SKM-1 (cell line): ENCODE results near the gene CMIP.
"Not testable (repeated sequence)": the region's sequence is repeated elsewhere in the genome, so short reads cannot be mapped to it uniquely, and the experiment has no call there.

Experiments
- DNase-seq: peaks from one replicate; lab custom pipeline; 2025; ENCODE audit not compliant: unreplicated experiment; lab: John Stamatoyannopoulos, UW

The CMIP gene

DNA sequence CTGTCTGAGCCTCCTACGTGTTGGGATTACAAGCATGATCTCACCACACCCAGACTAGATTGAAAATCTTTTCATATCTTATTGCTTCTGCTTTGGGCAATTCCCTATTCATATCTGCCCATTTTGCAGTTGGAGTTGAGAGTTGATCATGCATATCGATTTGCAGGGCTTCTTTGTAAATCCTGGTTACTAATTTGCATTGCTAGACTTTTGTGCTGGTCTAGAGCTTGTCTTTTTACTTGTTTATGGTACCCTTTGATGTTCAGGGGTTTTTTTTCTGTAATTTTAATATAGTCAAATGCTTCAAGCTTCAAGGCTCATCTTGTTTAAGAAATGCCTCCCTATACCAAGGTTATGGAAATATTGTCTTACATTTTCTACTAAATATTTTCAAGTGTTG is 23.5 kb upstream of the CMIP start:
- no peak for DNase-seq

- no peak for DNase-seq
Measured at GRCh38 chr16:81421536-81421935, 23.1 kb upstream of the CMIP start.

DNA sequence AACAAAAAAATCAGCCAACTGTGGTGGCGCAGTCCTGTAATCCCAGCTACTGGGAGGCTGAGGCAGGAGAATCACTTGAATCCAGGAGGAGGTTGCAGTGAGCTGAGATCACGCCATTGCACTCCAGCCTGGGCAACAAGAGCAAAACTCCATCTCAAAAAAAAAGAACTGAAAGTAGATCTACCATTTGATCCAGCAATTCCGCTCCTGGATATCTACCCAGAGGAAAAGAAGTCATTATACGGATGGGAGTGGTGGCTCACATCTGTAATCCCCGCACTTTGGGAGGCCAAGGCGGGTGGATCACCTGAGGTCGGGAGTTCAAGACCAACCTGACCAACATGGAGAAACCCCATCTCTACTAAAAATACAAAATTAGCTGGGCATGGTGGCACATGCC is 22.5 kb upstream of the CMIP start:
- not testable (repeated sequence) for DNase-seq

GRCh38 chr16:81424771-81425170 is 19.8 kb upstream of the CMIP start:
- no peak for DNase-seq

DNA sequence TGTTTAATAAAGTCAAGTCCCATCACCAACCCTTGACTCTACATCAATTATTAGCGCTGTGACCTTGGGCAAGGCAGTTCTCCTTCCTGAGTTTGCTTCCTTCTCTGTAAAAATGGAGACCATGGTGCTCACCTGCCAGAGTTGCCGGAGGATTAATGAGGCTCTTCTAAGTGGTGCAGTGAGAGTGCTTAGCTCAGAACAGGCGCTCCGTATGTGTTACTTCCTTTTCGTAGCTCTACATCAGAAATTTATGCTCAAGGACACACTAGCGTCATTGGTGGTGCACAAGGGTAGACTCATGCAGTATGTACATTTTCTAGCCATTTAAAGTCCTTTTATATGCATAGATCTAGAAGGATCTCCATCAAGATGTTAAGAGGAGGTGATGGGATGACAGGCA is 17.4 kb upstream of the CMIP start:
- no peak for DNase-seq

- DNase-seq: no peak
Measured at GRCh38 chr16:81429045-81429521, 15.5 kb upstream of the CMIP start.

- DNase-seq: peak; percentile 10
Measured at GRCh38 chr16:81431554-81432353, 12.9 kb upstream of the CMIP start.

GRCh38 chr16:81432937-81433557 is 11.6 kb upstream of the CMIP start:
- no peak for DNase-seq

GRCh38 chr16:81435103-81435502 is 9.5 kb upstream of the CMIP start:
- DNase-seq: no peak

DNA sequence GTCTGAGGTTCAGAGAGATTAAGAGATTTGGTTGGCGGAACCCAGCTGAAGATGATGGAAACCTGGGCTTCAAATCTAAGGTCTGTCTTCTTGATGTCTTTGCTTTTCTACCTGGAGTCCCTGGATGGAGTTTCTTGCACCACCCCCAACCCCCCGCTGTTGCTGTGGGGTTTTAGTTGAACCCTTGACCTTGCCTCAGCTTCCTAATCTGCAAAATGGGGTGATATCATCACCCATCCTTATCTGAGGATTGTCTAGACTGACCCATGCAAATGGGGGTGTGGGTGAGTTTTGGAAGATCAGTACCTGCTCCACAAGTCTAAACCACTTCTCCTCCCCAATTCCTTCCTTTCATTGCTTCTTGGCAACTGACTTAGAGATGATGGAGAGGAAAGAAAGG is 9.0 kb upstream of the CMIP start:
- no peak for DNase-seq

DNA sequence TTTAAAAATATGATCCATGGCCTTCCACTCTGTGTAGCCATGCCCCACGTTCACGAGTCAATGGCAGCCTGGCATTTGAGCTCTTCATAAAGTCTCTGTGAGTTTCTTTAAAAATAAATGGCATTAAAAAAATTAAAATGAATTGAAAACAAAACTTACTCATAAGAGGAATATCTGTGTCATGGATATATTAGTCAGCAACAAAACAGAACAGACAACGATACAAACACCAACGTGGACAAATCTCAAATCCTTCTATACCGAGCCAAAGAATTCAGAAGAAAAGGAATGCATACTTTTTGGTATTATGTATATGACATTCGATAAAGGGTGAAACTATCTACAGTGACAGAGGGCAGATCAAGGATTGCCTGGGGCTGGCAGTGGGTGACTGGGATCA is 8.2 kb upstream of the CMIP start:
- DNase-seq: no peak

GRCh38 chr16:81437865-81438264 is 6.7 kb upstream of the CMIP start:
- DNase-seq: no peak

- DNase-seq: no peak
Measured at GRCh38 chr16:81440888-81441761, 3.5 kb upstream of the CMIP start.

DNA sequence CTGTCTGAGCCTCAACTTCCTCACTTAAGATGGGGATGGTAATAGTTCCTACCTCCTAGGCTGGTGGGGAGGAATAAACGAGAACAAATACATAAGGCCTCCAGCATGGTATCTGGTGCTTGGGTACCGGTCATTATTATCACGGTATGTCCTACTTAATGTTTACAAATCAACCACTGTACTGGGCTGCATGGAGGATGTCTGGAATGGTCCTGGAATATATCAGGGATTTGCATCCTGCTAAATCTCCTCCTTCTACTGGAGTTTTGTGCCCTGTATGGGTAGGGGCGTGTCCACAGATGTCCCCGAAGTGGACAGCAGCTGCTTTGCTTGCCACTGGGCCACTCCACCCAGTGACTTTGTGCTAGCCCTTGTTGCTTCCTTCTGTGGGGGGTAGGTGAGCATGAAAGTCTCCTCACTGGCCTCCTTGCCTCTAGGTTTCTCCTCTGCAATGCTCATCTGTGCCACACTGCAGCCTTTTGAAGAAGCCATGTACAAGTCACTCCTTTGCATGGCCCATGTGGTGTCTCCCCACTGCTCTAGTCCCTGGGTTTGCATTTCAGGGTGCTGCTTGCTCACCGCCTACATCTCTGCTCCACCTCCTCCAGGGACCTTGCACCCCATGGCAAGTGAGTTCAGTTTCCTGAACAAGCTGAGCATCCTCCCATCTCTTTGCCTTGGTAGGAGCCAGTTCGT is 2.2 kb upstream of the CMIP start:
- DNase-seq: no peak

DNA sequence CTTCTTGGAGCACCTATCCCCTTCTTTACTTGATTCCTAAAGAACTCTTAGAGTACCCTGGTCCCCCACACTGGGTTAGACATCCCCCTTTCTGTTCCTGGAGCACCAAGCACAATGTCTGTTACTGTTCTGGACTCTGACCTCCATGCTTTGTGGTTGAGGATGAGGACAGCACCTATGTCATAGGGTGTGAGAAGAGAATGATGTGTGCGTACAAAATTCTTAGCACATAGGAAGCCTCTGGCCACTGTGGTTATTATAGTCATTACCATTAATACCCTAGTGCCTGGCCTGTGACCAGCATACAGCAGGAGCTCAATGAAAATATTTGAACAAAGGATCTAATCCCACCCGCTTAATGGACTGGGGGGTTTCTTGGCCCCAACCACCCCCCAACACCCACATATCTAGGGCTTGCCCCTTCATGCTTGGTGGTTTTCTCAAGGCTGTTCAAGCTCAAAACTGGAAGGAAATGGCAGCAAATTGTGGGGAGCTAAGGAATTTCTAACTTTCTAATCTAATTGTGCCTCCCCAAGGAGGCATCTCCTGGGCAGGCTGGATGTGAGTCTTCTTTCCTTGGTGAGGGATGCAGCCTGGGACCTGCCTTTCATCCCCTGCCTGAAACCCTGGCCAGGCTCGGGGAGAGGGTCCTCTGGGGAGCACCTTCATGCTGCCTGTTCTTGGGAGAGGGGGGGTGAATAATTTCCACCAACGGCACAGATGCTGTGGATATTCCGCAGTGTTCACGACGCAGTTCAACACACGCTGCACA is 1.5 kb upstream of the CMIP start:
- DNase-seq: no peak

DNA sequence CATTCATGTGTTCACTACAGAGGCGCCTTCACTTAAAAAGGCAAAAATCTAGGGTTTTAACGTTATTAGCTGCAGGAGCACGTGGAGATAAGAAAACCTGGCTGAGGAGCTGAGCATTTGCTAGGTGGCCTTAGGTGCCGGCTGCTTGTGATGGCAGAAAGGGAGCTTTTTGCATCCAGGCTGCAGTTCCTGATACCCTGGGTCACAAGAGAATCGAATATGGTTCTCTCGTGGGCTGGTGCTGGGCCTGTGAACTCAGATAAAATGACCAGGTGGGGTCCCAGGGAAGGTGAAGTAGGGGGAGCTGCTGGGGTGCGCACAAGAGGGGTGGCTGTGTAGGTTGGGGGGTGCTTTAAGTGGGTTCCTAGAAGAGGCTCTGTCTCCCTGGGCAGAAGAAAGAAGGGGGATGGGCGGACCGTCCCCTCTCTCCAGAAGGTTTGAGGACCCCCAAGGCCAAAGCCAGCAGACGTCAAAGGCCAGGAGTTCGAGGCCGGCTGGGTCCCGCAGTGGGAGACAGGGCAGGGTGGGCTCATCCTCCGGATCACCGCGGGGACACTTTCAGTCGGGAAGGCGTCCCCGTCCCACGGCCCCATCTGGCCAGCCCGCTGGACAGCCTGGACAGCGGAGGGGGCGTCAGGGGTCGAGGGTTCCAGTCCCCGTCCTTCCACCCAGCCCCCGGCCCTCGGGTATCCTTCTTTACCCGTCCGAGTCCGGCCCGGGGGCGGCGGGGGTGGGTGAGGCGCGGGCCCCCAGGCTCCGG is 740 bp upstream of the CMIP start:
- no peak for DNase-seq

GRCh38 chr16:81445143-81445961 is 744 bp downstream of the CMIP start:
- no peak for DNase-seq

DNA sequence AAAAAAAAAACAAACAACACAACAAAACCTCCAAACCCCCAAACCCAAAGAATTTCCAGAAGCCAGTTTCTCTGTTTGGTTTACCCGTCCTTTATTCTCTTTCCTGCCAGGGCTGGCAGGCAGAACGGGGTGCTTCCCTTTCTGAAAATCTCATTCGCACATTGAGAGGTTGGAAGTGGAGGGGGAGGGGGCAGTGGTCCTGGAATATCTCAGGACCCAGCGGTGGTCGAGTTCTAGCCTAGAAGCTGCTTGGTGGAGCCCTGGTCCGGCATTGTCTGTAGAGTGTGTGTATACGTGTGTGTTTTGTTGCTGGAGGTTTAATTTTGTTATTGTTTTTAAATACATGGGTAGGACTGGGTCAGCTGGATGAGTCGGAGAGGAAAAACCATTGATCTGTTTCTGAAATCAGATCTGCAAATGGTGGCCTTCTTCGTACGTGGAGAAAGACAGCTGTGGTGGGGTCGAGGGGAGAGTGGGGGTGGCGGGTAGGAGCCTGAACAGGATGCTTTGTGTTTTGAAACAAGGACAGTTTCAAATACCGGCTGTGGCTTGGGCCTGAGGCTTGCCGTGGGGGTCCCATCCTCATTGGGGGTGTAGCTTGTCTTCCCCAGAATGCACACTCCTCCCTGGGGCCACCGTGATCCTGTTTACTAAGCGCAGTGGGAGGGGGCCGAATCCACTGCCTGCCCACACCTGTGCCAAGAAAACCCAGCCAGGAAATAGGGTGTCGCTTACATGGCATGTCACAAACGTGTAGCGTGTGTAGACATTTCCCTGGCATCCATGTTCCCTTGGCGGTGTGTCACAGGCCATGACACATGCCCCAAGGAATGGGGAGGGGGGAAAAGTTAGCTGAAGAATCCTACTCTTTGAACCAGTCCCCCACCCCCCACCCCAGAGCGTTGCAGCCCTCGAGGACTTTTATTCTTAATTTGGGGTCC is 1.6 kb downstream of the CMIP start:
- DNase-seq: no peak
